Measurements from ENCODE around the gene SATB1. TPM values are rescaled to one million over a fixed set of nuclear protein-coding genes. Genes with fewer than 3 reads are reported as not detected.

SATB1 gene
- total and polyA plus RNA-seq, 2 donors (not counting 1 experiment from before 2014, with no cell fraction given) = 17.2 to 18.7 TPM

DNA sequence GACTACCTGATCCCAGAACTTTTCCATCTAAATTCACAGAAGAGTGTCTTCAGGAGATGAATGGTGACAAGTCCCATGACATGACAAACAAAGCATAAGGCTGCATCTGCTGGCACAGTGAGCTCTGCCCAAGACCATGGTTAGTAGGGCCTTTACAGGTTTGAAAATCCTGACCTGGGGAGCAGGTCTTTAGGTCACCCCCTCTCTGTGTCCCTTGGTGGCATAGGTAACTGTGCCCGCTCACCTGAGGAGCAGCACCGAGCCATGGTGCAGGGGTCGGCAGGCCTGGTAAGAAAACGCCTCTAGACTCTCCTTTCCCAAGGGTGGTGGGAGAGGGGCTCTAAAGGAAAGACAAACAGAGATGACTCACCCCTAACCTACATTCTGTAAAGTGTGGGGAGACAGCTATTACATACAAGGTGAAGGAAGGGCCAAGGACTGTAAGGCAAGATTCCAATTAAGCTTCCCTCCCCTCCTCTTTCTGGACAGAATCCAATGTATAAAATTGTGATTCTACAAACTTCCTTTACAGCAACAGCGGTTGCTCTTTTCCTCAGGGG is 74.0 kb downstream of the SATB1 start:
- Histone ChIP-seq H2AFZ (ENCODE audit: low read length) (no peak overlapping the region), H3K36me3 (ENCODE audit: control insufficient read depth, insufficient read depth, low read length) (no peaks in the 10 kb centered on the region), H3K9me3 (ENCODE audit: control insufficient read depth, insufficient read depth, low read depth, low read length) (no peaks in the 10 kb centered on the region), H3K79me2 (ENCODE audit: control insufficient read depth, insufficient read depth, low read length) (no peaks in the 10 kb centered on the region), H3K4me3 (replicated peaks in 1 of 4; ENCODE audit: control extremely low read depth in 1 of 4, insufficient read depth in 1 of 4, low read depth in 3 of 4, low read length in 4 of 4) (no peak overlapping the region), H3K4me1 (ENCODE audit: control insufficient read depth, extremely low read depth, insufficient read depth, low read length) (no peaks in the 10 kb centered on the region), H3K9ac (ENCODE audit: insufficient read depth, low read length) (no peak overlapping the region), H3K27ac (ENCODE audit: insufficient read depth, low read length) (no peak overlapping the region), H3K27me3 (ENCODE audit: control insufficient read depth, insufficient read depth, low read length) (no peaks in the 10 kb centered on the region), H3K4me2 (ENCODE audit: extremely low read depth, insufficient read depth, low read length) (no peak overlapping the region), H4K20me1 (ENCODE audit: control insufficient read depth, extremely low read depth, insufficient read depth, low read length) (no peaks in the 10 kb centered on the region)
- no peak for TF ChIP-seq EZH2 (IDR thresholded peaks at IDR 0.05; ENCODE audit: low read length, missing control alignments)
- TF ChIP-seq, protein P1, sequence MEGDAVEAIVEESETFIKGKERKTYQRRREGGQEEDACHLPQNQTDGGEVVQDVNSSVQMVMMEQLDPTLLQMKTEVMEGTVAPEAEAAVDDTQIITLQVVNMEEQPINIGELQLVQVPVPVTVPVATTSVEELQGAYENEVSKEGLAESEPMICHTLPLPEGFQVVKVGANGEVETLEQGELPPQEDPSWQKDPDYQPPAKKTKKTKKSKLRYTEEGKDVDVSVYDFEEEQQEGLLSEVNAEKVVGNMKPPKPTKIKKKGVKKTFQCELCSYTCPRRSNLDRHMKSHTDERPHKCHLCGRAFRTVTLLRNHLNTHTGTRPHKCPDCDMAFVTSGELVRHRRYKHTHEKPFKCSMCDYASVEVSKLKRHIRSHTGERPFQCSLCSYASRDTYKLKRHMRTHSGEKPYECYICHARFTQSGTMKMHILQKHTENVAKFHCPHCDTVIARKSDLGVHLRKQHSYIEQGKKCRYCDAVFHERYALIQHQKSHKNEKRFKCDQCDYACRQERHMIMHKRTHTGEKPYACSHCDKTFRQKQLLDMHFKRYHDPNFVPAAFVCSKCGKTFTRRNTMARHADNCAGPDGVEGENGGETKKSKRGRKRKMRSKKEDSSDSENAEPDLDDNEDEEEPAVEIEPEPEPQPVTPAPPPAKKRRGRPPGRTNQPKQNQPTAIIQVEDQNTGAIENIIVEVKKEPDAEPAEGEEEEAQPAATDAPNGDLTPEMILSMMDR (conservative IDR thresholded peaks at IDR 0.05 in 1 of 2, IDR thresholded peaks at IDR 0.05 in 1 of 2; ENCODE audit: low read depth in 1 of 2, low read length in 2 of 2) = no peak
- peak in 1 of 2 donors; percentile 8 for DNase-seq (ENCODE audit: low read depth in 2 of 2)

DNA sequence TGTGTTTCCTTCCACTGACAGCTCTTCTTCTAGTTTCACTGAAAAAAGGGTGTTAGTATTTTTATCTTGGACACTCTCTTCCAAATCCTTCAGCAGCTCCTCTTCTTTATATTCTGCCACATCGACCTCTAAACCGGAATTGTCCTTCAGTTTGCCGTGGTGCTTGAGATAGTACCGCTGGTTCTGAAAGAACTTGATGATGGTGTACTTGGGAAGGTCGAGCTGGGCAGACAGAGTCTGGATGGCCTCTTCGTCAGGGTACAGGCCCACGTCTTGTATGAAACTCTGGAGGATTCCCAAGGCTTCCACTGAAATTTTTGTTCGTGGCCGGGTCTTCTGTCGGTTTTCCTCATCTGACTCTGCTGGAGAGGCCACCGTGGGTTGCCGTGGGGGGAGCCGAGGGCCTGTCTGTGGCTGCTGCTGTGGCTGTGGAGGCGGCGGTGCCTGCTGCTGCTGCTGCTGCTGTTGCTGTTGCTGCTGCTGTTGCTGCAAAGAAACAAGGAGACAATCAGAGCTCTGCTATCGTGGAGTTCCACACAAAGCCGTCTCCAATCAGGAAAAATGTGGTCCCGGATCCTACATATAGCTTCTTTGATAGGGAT is 75.8 kb downstream of the SATB1 start:
- Histone ChIP-seq H3K9me3 (ENCODE audit: control insufficient read depth, insufficient read depth, low read depth, low read length) (no peaks in the 10 kb centered on the region), H3K36me3 (ENCODE audit: control insufficient read depth, insufficient read depth, low read length) (no peaks in the 10 kb centered on the region), H3K4me3 (replicated peaks in 1 of 4; ENCODE audit: control extremely low read depth in 1 of 4, insufficient read depth in 1 of 4, low read depth in 3 of 4, low read length in 4 of 4) (no peak overlapping the region), H3K27ac (ENCODE audit: insufficient read depth, low read length) (no peak overlapping the region), H3K79me2 (ENCODE audit: control insufficient read depth, insufficient read depth, low read length) (no peaks in the 10 kb centered on the region), H3K27me3 (ENCODE audit: control insufficient read depth, insufficient read depth, low read length) (no peaks in the 10 kb centered on the region), H2AFZ (ENCODE audit: low read length) (no peak overlapping the region), H4K20me1 (ENCODE audit: control insufficient read depth, extremely low read depth, insufficient read depth, low read length) (no peaks in the 10 kb centered on the region), H3K4me2 (ENCODE audit: extremely low read depth, insufficient read depth, low read length) (no peak overlapping the region), H3K4me1 (ENCODE audit: control insufficient read depth, extremely low read depth, insufficient read depth, low read length) (no peaks in the 10 kb centered on the region), H3K9ac (ENCODE audit: insufficient read depth, low read length) (no peak overlapping the region)
- TF ChIP-seq, protein P1 (conservative IDR thresholded peaks at IDR 0.05 in 1 of 2, IDR thresholded peaks at IDR 0.05 in 1 of 2; ENCODE audit: low read depth in 1 of 2, low read length in 2 of 2) = no peak
- no peak for TF ChIP-seq EZH2 (IDR thresholded peaks at IDR 0.05; ENCODE audit: low read length, missing control alignments)
- no peak for DNase-seq (ENCODE audit: low read depth in 2 of 2)

DNA sequence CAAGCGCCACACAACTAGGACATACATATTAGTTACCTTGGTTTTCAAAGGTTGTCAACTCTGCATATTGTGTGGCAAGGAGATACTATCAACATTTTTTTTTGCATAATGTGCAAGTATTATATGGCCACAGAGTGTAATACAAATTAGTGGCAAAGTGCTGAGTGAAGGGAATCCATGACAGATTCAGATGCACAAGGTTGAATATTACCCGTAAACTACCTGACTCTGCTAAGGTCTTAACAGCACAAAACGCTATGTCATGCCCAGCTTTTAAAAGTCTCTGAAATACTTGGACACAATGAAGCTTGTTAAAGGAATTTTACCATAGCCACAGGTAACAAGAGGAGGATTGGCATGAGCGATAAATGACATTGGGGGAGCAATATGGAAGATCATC is 79.0 kb downstream of the SATB1 start:
- TF ChIP-seq, protein P1 (conservative IDR thresholded peaks at IDR 0.05 in 1 of 2, IDR thresholded peaks at IDR 0.05 in 1 of 2; ENCODE audit: low read depth in 1 of 2, low read length in 2 of 2) = no peak
- no peak for TF ChIP-seq EZH2 (IDR thresholded peaks at IDR 0.05; ENCODE audit: low read length, missing control alignments)
- Histone ChIP-seq H3K9ac (ENCODE audit: insufficient read depth, low read length) (no peak overlapping the region), H4K20me1 (ENCODE audit: control insufficient read depth, extremely low read depth, insufficient read depth, low read length) (no peaks in the 10 kb centered on the region), H3K27me3 (ENCODE audit: control insufficient read depth, insufficient read depth, low read length) (no peaks in the 10 kb centered on the region), H2AFZ (ENCODE audit: low read length) (no peak overlapping the region), H3K79me2 (ENCODE audit: control insufficient read depth, insufficient read depth, low read length) (no peaks in the 10 kb centered on the region), H3K4me1 (ENCODE audit: control insufficient read depth, extremely low read depth, insufficient read depth, low read length) (no peaks in the 10 kb centered on the region), H3K9me3 (ENCODE audit: control insufficient read depth, insufficient read depth, low read depth, low read length) (no peaks in the 10 kb centered on the region), H3K4me2 (ENCODE audit: extremely low read depth, insufficient read depth, low read length) (no peak overlapping the region), H3K4me3 (replicated peaks in 1 of 4; ENCODE audit: control extremely low read depth in 1 of 4, insufficient read depth in 1 of 4, low read depth in 3 of 4, low read length in 4 of 4) (no peak overlapping the region), H3K27ac (ENCODE audit: insufficient read depth, low read length) (no peak overlapping the region), H3K36me3 (ENCODE audit: control insufficient read depth, insufficient read depth, low read length) (no peaks in the 10 kb centered on the region)
- no peak for DNase-seq (ENCODE audit: low read depth in 2 of 2)
